ACC112 (cell line): ENCODE data around the gene AGBL1.

Source experiments
- H2AFZ ChIP-seq: fragments of 200-600 bp; sonication (generic); one replicate; pipeline ENCODE4 v1.6.0; 2017; ENCODE audit warnings: antibody characterized with exemption, low read length; ENCODE audit not compliant: unreplicated experiment
- H3K27ac ChIP-seq: fragments of 200-600 bp; sonication (generic); 2 replicates; pipeline ENCODE4 v1.5.1; 2014; ENCODE audit warnings: low read depth, mild to moderate bottlenecking, antibody characterized with exemption, low read length, moderate library complexity
- H3K27me3 ChIP-seq: fragments of 200-600 bp; sonication (generic); 2 replicates; pipeline ENCODE4 v1.6.1; 2014; ENCODE audit warnings: mild to moderate bottlenecking, antibody characterized with exemption, low read length, moderate library complexity, mixed read lengths; ENCODE audit not compliant: insufficient read depth
- H3K36me3 ChIP-seq: fragments of 200-600 bp; sonication (generic); 2 replicates; pipeline ENCODE4 v1.6.1; 2016; ENCODE audit warnings: mild to moderate bottlenecking, antibody characterized with exemption, low read length, moderate library complexity, mixed read lengths; ENCODE audit not compliant: insufficient read depth
- H3K4me1 ChIP-seq: fragments of 200-600 bp; sonication (generic); one replicate; pipeline ENCODE4 v1.6.1; 2016; ENCODE audit warnings: low read length, mixed read lengths; ENCODE audit not compliant: insufficient read depth, unreplicated experiment, control insufficient read depth
- H3K4me3 ChIP-seq: fragments of 200-600 bp; sonication (generic); 2 replicates; pipeline ENCODE4 v1.5.1; 2014; ENCODE audit warnings: mild to moderate bottlenecking, low read depth, low read length
- H3K79me2 ChIP-seq: fragments of 200-600 bp; sonication (generic); one replicate; pipeline ENCODE4 v1.6.0; 2016; ENCODE audit warnings: low read length; ENCODE audit not compliant: control insufficient read depth, unreplicated experiment, insufficient read depth

The AGBL1 gene

DNA sequence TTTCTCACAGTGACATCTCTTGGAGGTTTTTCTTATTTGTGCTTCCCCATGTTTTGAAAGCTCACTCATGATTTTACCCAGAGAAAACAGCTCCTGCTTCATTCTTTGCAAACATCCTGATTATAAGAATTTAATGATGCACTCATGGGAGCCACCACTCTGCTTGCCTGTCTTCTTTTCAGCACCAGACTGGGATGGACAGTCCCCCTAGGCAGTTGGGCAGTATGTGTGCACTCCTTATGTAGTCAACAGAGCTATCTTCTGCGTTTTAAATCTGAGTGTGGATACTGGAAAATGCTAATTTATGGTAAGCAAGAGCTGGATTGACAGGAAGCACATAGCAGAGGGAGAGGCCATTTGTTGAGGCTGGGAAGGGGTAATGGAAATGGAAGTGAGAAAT is 276.1 kb downstream of the AGBL1 start:
- Histone ChIP-seq H3K27me3 (no peaks in the 10 kb centered on the region), H3K36me3 (no peaks in the 10 kb centered on the region), H3K79me2 (no peaks in the 10 kb centered on the region), H3K4me1 (no peaks in the 10 kb centered on the region), H2AFZ (no peak overlapping the region), H3K4me3 (no peak overlapping the region), H3K27ac (no peak overlapping the region)

DNA sequence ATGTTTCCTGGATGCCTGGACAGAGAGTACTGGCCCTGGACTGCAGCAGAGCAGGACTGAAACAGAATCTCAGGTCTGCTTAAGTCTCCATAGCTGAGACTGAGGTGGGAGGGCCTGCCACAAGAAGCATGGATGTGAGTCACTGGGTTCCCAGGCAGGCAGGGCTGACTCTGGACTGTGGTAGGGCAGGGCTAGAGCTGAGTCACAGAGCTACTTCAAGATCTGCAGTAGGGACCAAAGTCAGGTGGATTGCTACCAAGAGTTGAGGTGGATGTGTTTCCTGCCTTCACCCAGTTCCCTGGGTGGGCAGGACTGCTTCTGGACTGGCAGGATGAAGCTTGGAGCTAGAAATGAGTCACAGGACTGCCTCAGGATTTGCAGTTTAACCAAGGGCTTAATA is 282.9 kb downstream of the AGBL1 start:
- no peak overlapping the region for H3K27ac ChIP-seq
- H3K79me2 ChIP-seq: no peaks in the 10 kb centered on the region
- H3K27me3 ChIP-seq: no peaks in the 10 kb centered on the region
- no peaks in the 10 kb centered on the region for H3K36me3 ChIP-seq
- no peak overlapping the region for H3K4me3 ChIP-seq
- H3K4me1 ChIP-seq: no peaks in the 10 kb centered on the region
- no peak overlapping the region for H2AFZ ChIP-seq

DNA sequence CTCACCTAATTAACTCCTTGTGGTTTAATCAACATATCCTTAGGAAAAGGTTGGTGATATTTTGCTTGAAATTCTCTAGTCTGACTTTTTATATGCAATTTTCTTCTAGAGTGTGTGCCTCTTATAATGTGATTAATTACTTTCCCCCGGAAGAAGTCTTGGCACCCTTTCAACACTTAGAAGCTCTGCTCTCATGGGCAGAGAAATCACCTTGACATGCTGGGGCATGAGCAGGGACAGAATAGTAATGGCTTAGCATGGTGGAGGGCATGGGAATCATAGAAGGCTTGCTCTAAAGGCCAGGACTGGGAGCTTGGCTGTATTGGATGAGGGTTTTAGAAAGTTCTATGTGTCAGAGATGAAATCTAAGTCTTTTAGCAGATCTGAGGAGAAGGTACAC is 293.5 kb downstream of the AGBL1 start:
- Histone ChIP-seq H3K79me2 (no peaks in the 10 kb centered on the region), H3K4me3 (no peak overlapping the region), H2AFZ (no peak overlapping the region), H3K27me3 (no peaks in the 10 kb centered on the region), H3K36me3 (no peaks in the 10 kb centered on the region), H3K4me1 (no peaks in the 10 kb centered on the region), H3K27ac (no peak overlapping the region)

DNA sequence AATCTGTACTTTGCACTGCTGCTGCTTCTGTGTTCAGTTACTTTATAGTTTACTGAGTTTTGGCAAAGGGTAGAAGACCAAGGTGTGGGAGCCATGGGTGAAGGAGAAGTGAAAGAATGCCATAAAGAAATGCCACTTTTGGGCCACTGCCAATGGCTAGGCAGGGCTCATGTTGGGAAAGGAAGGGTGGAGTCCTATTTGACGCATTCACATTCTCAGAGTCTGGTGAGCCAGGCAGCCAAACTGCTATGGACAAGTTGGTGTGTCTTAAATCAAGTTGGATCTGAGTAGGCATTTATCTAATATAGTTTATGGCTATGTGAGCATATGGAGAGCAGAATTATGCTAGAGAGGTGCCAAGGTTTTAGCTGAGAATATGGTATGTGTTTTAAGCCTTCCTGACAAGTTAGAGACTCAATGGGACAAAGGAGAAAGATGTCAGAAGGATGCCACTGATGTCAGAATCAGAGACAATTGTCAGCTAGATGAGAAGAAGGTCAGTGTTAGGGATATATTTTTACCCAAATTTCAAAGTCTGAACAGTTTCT is 296.1 kb downstream of the AGBL1 start:
- Histone ChIP-seq H3K4me3 (no peak overlapping the region), H3K79me2 (no peaks in the 10 kb centered on the region), H3K36me3 (no peaks in the 10 kb centered on the region), H3K27ac (no peak overlapping the region), H3K4me1 (no peaks in the 10 kb centered on the region), H2AFZ (no peak overlapping the region), H3K27me3 (no peaks in the 10 kb centered on the region)

GRCh38 chr15:86377914-86378313 is 298.2 kb downstream of the AGBL1 start:
- Histone ChIP-seq H2AFZ (no peak overlapping the region), H3K4me3 (no peak overlapping the region), H3K79me2 (no peaks in the 10 kb centered on the region), H3K36me3 (no peaks in the 10 kb centered on the region), H3K4me1 (no peaks in the 10 kb centered on the region), H3K27ac (no peak overlapping the region), H3K27me3 (no peaks in the 10 kb centered on the region)

DNA sequence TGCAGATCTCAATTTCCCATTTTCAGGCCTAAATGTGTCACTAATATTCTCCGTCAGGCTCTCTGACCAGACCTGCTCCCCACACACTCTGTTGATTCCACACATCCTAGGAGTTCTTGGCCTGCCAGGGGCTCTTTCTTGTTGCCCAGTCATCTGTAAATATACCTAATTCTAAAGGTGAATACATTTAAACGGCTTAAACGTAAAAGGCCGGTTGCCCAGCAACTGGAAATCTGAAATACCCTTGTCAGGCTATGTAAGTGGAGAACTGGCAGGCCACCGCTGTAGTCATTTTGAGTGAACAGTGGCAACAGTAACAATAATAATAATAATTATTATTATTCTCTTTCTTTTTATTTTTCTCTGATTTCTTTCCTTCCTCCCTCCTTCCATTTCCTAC is 302.7 kb downstream of the AGBL1 start:
- Histone ChIP-seq H3K36me3 (no peaks in the 10 kb centered on the region), H3K4me1 (no peaks in the 10 kb centered on the region), H3K27me3 (no peaks in the 10 kb centered on the region), H3K79me2 (no peaks in the 10 kb centered on the region), H3K27ac (no peak overlapping the region), H3K4me3 (no peak overlapping the region), H2AFZ (no peak overlapping the region)

DNA sequence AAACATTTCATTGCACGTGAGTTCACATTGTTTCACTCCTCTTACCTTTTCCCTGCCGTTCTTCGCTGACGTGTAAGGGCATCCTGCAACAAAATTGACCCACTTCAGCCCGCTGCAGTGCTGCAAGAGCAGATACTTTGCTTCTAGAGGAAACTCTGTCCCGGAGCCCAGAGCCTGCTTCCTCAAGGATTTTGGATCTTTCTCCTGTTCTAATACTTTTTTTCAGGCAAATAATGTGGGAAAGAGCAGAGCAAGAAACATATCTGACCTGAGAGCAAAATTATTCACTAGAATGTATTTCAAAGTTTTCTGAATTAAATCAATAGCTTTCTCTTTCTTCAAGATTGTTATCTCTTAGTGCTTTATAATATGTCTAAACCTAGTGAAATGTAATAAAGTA is 303.9 kb downstream of the AGBL1 start:
- H3K27ac ChIP-seq: no peak overlapping the region
- H3K36me3 ChIP-seq: no peaks in the 10 kb centered on the region
- no peaks in the 10 kb centered on the region for H3K27me3 ChIP-seq
- no peak overlapping the region for H3K4me3 ChIP-seq
- H3K4me1 ChIP-seq: no peaks in the 10 kb centered on the region
- H2AFZ ChIP-seq: no peak overlapping the region
- H3K79me2 ChIP-seq: no peaks in the 10 kb centered on the region

DNA sequence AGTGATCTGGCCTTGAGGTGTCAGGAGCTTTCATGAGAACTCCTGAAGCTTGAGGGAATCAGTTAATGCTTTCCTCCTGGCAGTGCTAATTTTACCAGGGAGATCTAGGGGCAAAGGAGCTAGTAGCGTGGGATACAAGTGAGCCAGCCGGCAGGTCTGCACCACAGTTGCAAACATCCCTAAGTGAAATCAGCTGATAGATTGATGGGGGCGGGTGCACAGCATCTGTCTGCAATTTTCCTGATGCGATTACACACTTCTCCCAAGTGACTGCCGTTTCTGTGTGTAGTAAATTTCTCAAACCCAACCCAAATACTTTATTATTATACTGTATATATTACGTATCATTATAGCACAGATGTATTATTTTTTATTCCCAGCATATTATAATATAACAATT is 304.5 kb downstream of the AGBL1 start:
- H2AFZ ChIP-seq: no peak overlapping the region
- H3K36me3 ChIP-seq: no peaks in the 10 kb centered on the region
- no peaks in the 10 kb centered on the region for H3K27me3 ChIP-seq
- no peak overlapping the region for H3K27ac ChIP-seq
- no peaks in the 10 kb centered on the region for H3K4me1 ChIP-seq
- no peaks in the 10 kb centered on the region for H3K79me2 ChIP-seq
- no peak overlapping the region for H3K4me3 ChIP-seq

GRCh38 chr15:86392296-86392695 is 312.6 kb downstream of the AGBL1 start:
- H3K36me3 ChIP-seq: no peaks in the 10 kb centered on the region
- no peaks in the 10 kb centered on the region for H3K27me3 ChIP-seq

GRCh38 chr15:86392874-86393273 is 313.2 kb downstream of the AGBL1 start:
- no peaks in the 10 kb centered on the region for H3K27me3 ChIP-seq
- H3K79me2 ChIP-seq: no peaks in the 10 kb centered on the region
- H2AFZ ChIP-seq: no peak overlapping the region
- H3K4me1 ChIP-seq: no peaks in the 10 kb centered on the region
- no peaks in the 10 kb centered on the region for H3K36me3 ChIP-seq
- no peak overlapping the region for H3K27ac ChIP-seq
- H3K4me3 ChIP-seq: no peak overlapping the region

More at GRCh38 chr15:86392296-86392695, 312.6 kb downstream of the AGBL1 start:
- Histone ChIP-seq H3K79me2 (no peaks in the 10 kb centered on the region), H3K27ac (no peak overlapping the region), H3K4me1 (no peaks in the 10 kb centered on the region), H2AFZ (no peak overlapping the region), H3K4me3 (no peak overlapping the region)

- Histone ChIP-seq H3K27ac (no peak overlapping the region), H3K36me3 (no peaks in the 10 kb centered on the region), H3K27me3 (no peaks in the 10 kb centered on the region), H2AFZ (no peak overlapping the region), H3K4me3 (no peak overlapping the region), H3K79me2 (no peaks in the 10 kb centered on the region), H3K4me1 (no peaks in the 10 kb centered on the region)
Observed at GRCh38 chr15:86394866-86395265, 315.2 kb downstream of the AGBL1 start.
